SK-N-SH (cell line): ENCODE results near the gene ERC1. TPM values are rescaled to one million over a fixed set of nuclear protein-coding genes. Genes with fewer than 3 reads are reported as not detected.

Experiments used
- CTCF ChIA-PET: fragments of 300-600, 350-600 bp; formaldehyde crosslinking; extraction: SDS; loops from one replicate; lab custom pipeline; 2021; lab: Yijun Ruan, JAX
- POLR2A ChIA-PET: fragments of 350-600 bp; sonication (Branson Sonifier 250); formaldehyde crosslinking; extraction: SDS; loops from one replicate; lab custom pipeline; 2020; ENCODE audit warnings: antibody characterized with exemption, inconsistent platforms; lab: Yijun Ruan, JAX
- DNase-seq: peaks from one replicate; pipeline ENCODE4 v3.0.0; 2012
- H2AFZ ChIP-seq: fragments of 200-600 bp; sonication (generic); 2 replicates; pipeline ENCODE4 v1.8.1; 2016; ENCODE audit warnings: antibody characterized with exemption, mild to moderate bottlenecking, low read depth
- H3F3A ChIP-seq: fragments of 200-600 bp; sonication (generic); replicated peaks from 2 replicates; pipeline ENCODE3; 2016; ENCODE audit warnings: antibody characterized with exemption, mild to moderate bottlenecking; ENCODE audit not compliant: insufficient read depth
- H3K27ac ChIP-seq, 2 experiments: fragments of 200-500 bp in 1 of 2; fragments of 200-600 bp in 1 of 2; sonication (Bioruptor generic) in 1 of 2; sonication (generic), shearing (Covaris generic) in 1 of 2; 2 replicates each; pipeline versions ENCODE4 v1.5.1 to v1.6.1; 2014 to 2016; ENCODE audit warnings: low read depth in 2 of 2, inconsistent platforms in 1 of 2, low read length in 1 of 2, mild to moderate bottlenecking in 1 of 2, mixed read lengths in 1 of 2
- H3K27me3 ChIP-seq: fragments of 200-600 bp; sonication (generic), shearing (Covaris generic); 2 replicates; pipeline ENCODE4 v1.6.1; 2016; ENCODE audit warnings: mixed run types; ENCODE audit not compliant: insufficient read depth
- H3K36me3 ChIP-seq, 2 experiments: fragments of 200-500 bp in 1 of 2; fragments of 200-600 bp in 1 of 2; sonication (Bioruptor generic) in 1 of 2; sonication (generic) in 1 of 2; replicated peaks in 1 of 2; 2 replicates each; pipeline versions ENCODE3 to v1.5.1; 2014 to 2016; ENCODE audit warnings: low read length in 1 of 2, mild to moderate bottlenecking in 1 of 2; ENCODE audit not compliant: insufficient read depth in 2 of 2, control insufficient read depth in 1 of 2
- H3K4me1 ChIP-seq, 2 experiments: fragments of 200-500 bp in 1 of 2; fragments of 200-600 bp in 1 of 2; sonication (Bioruptor generic) in 1 of 2; sonication (generic), shearing (Covaris generic) in 1 of 2; 2 replicates each; pipeline versions ENCODE4 v1.5.1 to v1.6.1; 2014 to 2016; ENCODE audit warnings: low read depth in 1 of 2, low read length in 1 of 2, mixed run types in 1 of 2; ENCODE audit not compliant: insufficient read depth in 2 of 2, control insufficient read depth in 1 of 2
- H3K4me2 ChIP-seq: fragments of 200-600 bp; sonication (generic), shearing (Covaris generic); 2 replicates; pipeline ENCODE4 v1.6.1; 2017; ENCODE audit warnings: mixed run types
- H3K4me3 ChIP-seq, 2 experiments: fragments of 200-500 bp in 1 of 2; fragments of 200-600 bp in 1 of 2; sonication (Bioruptor generic) in 1 of 2; sonication (generic), shearing (Covaris generic) in 1 of 2; 2 replicates each; pipeline versions ENCODE4 v1.5.1 to v1.8.1; 2014 to 2016; ENCODE audit warnings: low read depth in 2 of 2, inconsistent platforms in 1 of 2, low read length in 1 of 2, mild to moderate bottlenecking in 1 of 2, mixed read lengths in 1 of 2, moderate library complexity in 1 of 2
- H3K79me2 ChIP-seq: fragments of 200-600 bp; sonication (generic); 2 replicates; pipeline ENCODE4 v1.8.1; 2017; ENCODE audit warnings: mild to moderate bottlenecking; ENCODE audit not compliant: insufficient read depth
- H3K9ac ChIP-seq: fragments of 200-600 bp; sonication (generic); 2 replicates; pipeline ENCODE4 v1.6.1; 2017; ENCODE audit warnings: mixed run types
- H3K9me2 ChIP-seq: fragments of 200-600 bp; sonication (generic); 2 replicates; pipeline ENCODE4 v1.6.1; 2017; ENCODE audit warnings: mixed run types
- H3K9me3 ChIP-seq: fragments of 200-600 bp; sonication (generic); 2 replicates; pipeline ENCODE4 v1.6.1; 2017; ENCODE audit warnings: mixed run types, mild to moderate bottlenecking, moderate library complexity
- H4K20me1 ChIP-seq: fragments of 200-600 bp; sonication (generic); 2 replicates; pipeline ENCODE4 v1.6.1; 2017; ENCODE audit warnings: mild to moderate bottlenecking, mixed run types; ENCODE audit not compliant: insufficient read depth
- CHD2 ChIP-seq: fragments of 150-350 bp; IDR thresholded peaks from 2 replicates; pipeline ENCODE4 v1.6.1; 2018; ENCODE audit warnings: low read length; ENCODE audit not compliant: partially characterized antibody
- ELF1 ChIP-seq: IDR thresholded peaks from 2 replicates; pipeline ENCODE4 v1.4.0; 2012
- EP300 ChIP-seq, 2 experiments: IDR thresholded peaks; 2 replicates each; pipeline versions ENCODE4 v1.4.0 to v1.6.1; 2012; ENCODE audit warnings: borderline replicate concordance in 1 of 2, low read depth in 1 of 2, low read length in 1 of 2
- EZH2phosphoT487 ChIP-seq: fragments of 200-600 bp; sonication (generic); IDR thresholded peaks from 2 replicates; pipeline ENCODE4 v1.6.1; 2017; ENCODE audit warnings: low read depth, mixed run types, mild to moderate bottlenecking, antibody characterized with exemption, moderate library complexity, borderline replicate concordance
- FOXJ3 ChIP-seq: sonication (generic); formaldehyde crosslinking; IDR thresholded peaks from 2 replicates; pipeline ENCODE4 v1.5.1; 2020; ENCODE audit warnings: mild to moderate bottlenecking, missing genetic modification reagents
- FOXM1 ChIP-seq: IDR thresholded peaks from 2 replicates; pipeline ENCODE4 v1.4.0; 2012; ENCODE audit warnings: low read depth, mild to moderate bottlenecking
- MAX ChIP-seq: IDR thresholded peaks from 2 replicates; pipeline ENCODE4 v1.4.0; 2012; ENCODE audit warnings: low read depth
- MEF2A ChIP-seq: IDR thresholded peaks from 2 replicates; pipeline ENCODE4 v1.4.0; 2012; ENCODE audit warnings: low read depth, borderline replicate concordance
- MXI1 ChIP-seq: IDR thresholded peaks from 2 replicates; pipeline ENCODE4 v1.6.1; 2012; ENCODE audit warnings: mild to moderate bottlenecking, low read depth, low read length, improper control_type of control experiment
- NRF1 ChIP-seq: IDR thresholded peaks from 2 replicates; pipeline ENCODE4 v1.6.1; 2012; ENCODE audit warnings: low read depth, mild to moderate bottlenecking, low read length
- POLR2AphosphoS5 ChIP-seq: IDR thresholded peaks from 2 replicates; pipeline ENCODE4 v1.6.1; 2012; ENCODE audit warnings: low read depth, low read length
- REST ChIP-seq: IDR thresholded peaks from 2 replicates; pipeline ENCODE4 v1.6.1; 2012; ENCODE audit warnings: mild to moderate bottlenecking, low read depth, low read length, moderate library complexity
- RXRA ChIP-seq: IDR thresholded peaks from 2 replicates; pipeline ENCODE4 v1.4.0; 2012; ENCODE audit warnings: low read depth, mild to moderate bottlenecking, borderline replicate concordance
- SIN3A ChIP-seq: IDR thresholded peaks from 2 replicates; pipeline ENCODE4 v1.6.1; 2012; ENCODE audit warnings: low read depth, mild to moderate bottlenecking, low read length, moderate library complexity, borderline replicate concordance
- TCF12 ChIP-seq: IDR thresholded peaks from 2 replicates; pipeline ENCODE4 v1.4.0; 2012
- ZBTB33 ChIP-seq: IDR thresholded peaks from 2 replicates; pipeline ENCODE4 v1.4.0; 2012; ENCODE audit warnings: low read depth, borderline replicate concordance
- WGBS: methylation state at CpG from one replicate; pipeline ENCODE4 v1.1.6; 2017; ENCODE audit warnings: low lambda C conversion rate; 5-methylcytosine and 5-hydroxymethylcytosine counted together
- polyA plus RNA-seq, 3 experiments: library from polyadenylated mRNA; depleted of rRNA; stranded (reverse); fragments of >200 nt; gene quantifications; 2 replicates each; pipeline ENCODE4 v1.2.3, GENCODE V29; 2012
- TF ChIP-seq, protein P1 (sequence below): IDR thresholded peaks from 2 replicates; pipeline ENCODE4 v1.4.0; 2012; ENCODE audit warnings: low read depth, borderline replicate concordance

ERC1 gene
- polyA plus RNA-seq, 1 of the 3 experiments (the other 2 are of a cell fraction), result 7.5 TPM

GRCh38 chr12:1064317-1064716, 73.3 kb downstream of the ERC1 start:
- peaks cover 93% of the 10 kb centered on the region for H3K79me2 ChIP-seq
- no peak overlapping the region for H3K9ac ChIP-seq
- peaks cover 10% of the 10 kb centered on the region for H3K9me3 ChIP-seq
- H3K27me3 ChIP-seq, result no peaks in the 10 kb centered on the region
- 90% methylated on average over 2 of the region's 2 CpGs for WGBS
- no peak overlapping the region for H2AFZ ChIP-seq
- H3K27ac ChIP-seq, result no peak overlapping the region
- H3F3A ChIP-seq, result peaks cover 3% of the 10 kb centered on the region
- CTCF ChIA-PET, result no interaction called here
- no peaks in the 10 kb centered on the region for H3K9me2 ChIP-seq
- no peak overlapping the region for H3K4me2 ChIP-seq
- TF ChIP-seq REST, result no peak
- TF ChIP-seq RXRA, result no peak
- TF ChIP-seq POLR2AphosphoS5, result no peak
- TF ChIP-seq MXI1, result no peak
- TF ChIP-seq EZH2phosphoT487, result no peak
- no peak for TF ChIP-seq ELF1
- TF ChIP-seq FOXJ3, result no peak
- no peak for TF ChIP-seq TCF12
- TF ChIP-seq NRF1, result no peak
- no peak for TF ChIP-seq SIN3A
- no peak for TF ChIP-seq ZBTB33
- TF ChIP-seq EP300 (IDR thresholded peaks at IDR 0.05; ENCODE audit: borderline replicate concordance in 1 of 2, low read depth in 1 of 2, low read length in 1 of 2), result no peak
- no peak for TF ChIP-seq FOXM1
- TF ChIP-seq CHD2, result no peak
- TF ChIP-seq, protein P1, sequence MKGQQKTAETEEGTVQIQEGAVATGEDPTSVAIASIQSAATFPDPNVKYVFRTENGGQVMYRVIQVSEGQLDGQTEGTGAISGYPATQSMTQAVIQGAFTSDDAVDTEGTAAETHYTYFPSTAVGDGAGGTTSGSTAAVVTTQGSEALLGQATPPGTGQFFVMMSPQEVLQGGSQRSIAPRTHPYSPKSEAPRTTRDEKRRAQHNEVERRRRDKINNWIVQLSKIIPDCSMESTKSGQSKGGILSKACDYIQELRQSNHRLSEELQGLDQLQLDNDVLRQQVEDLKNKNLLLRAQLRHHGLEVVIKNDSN, result no peak
- TF ChIP-seq MEF2A, result no peak
- no peak for TF ChIP-seq MAX
- TF ChIP-seq, all 33 proteins: peak for 0
- no peak overlapping the region for H3K4me3 ChIP-seq
- peaks cover 7% of the 10 kb centered on the region; the same call in 1 of the 2 replicates for H4K20me1 ChIP-seq
- H3K36me3 ChIP-seq, result peaks cover 0 to 26% of the 10 kb centered on the region in 2 experiments
- POLR2A ChIA-PET, result no interaction called here
- no peak for DNase-seq
- no peaks in the 10 kb centered on the region; a peak in 1 of 4 replicates for H3K4me1 ChIP-seq
